Tibial artery (tissue), 4 donors: ENCODE measurements around the gene CD109.
"Not testable (repeated sequence)": the region's sequence is repeated elsewhere in the genome, so short reads cannot be mapped to it uniquely, and the experiment has no call there.

Experiments used
- DNase-seq, 2 donors: peaks; one replicate each; pipeline ENCODE4 v3.0.0-alpha.2; 2019
- H3K27ac ChIP-seq, 2 donors: fragments of 200-600 bp; sonication (generic) in 1 of 2; 1 replicate in 1 of 2; 2 replicates in 1 of 2; pipeline ENCODE4 v1.5.1; 2018 to 2019; ENCODE audit warnings: mild to moderate bottlenecking in 1 of 2
- H3K27me3 ChIP-seq, 2 donors: fragments of 200-600 bp; sonication (generic) in 1 of 2; one replicate each; pipeline versions ENCODE4 v1.5.1 to v1.6.0; 2016 to 2019
- H3K36me3 ChIP-seq, 3 donors: fragments of 200-600 bp; sonication (generic) in 2 of 3; one replicate each; pipeline ENCODE4 v1.5.1; 2016 to 2019; ENCODE audit warnings: mild to moderate bottlenecking in 2 of 3
- H3K4me1 ChIP-seq, 4 donors: fragments of 200-600 bp; sonication (generic) in 2 of 4; 1 replicate in 3 of 4; 2 replicates in 1 of 4; pipeline ENCODE4 v1.5.1; 2016 to 2019
- H3K4me3 ChIP-seq, 2 donors: fragments of 200-600 bp; sonication (generic) in 1 of 2; 1 replicate in 1 of 2; 2 replicates in 1 of 2; pipeline ENCODE4 v1.5.1; 2018 to 2019; ENCODE audit warnings: mild to moderate bottlenecking in 2 of 2
- H3K9me3 ChIP-seq, 3 donors: fragments of 200-600 bp; sonication (generic) in 1 of 3; one replicate each; pipeline ENCODE4 v1.5.1; 2016 to 2019
- CTCF ChIP-seq, 2 experiments: fragments of 200-600 bp in 1 of 2; fragments of 450-650 bp in 1 of 2; IDR thresholded peaks; one replicate each; pipeline ENCODE4 v1.5.1; 2017 to 2019; ENCODE audit warnings: antibody characterized with exemption in 2 of 2, mild to moderate bottlenecking in 1 of 2, moderate library complexity in 1 of 2
- intact Hi-C: fragments of 100-400 bp; cut with DNase I; formaldehyde crosslinking; loops from one replicate; pipeline ENCODE4 v1.15.0; 2023; ENCODE audit warnings: low total_unique reads

The CD109 gene

GRCh38 chr6:73679009-73679408 lies 17.0 kb upstream of the CD109 start:
- no peak for DNase-seq
- peaks cover 0 to 8% (median 6%) of the 10 kb centered on the region in 3 donors for H3K9me3 ChIP-seq
- no peaks in the 10 kb centered on the region for H3K4me1 ChIP-seq
- intact Hi-C loops, result loop anchor here (5.0 kb wide), 1 partner anchor 53 kb away; no protein-coding TSS in a partner anchor
- no peak overlapping the region for H3K4me3 ChIP-seq
- no peak for TF ChIP-seq CTCF (IDR thresholded peaks at IDR 0.05)
- no peaks in the 10 kb centered on the region for H3K36me3 ChIP-seq
- H3K27ac ChIP-seq, result no peak overlapping the region
- no peaks in the 10 kb centered on the region for H3K27me3 ChIP-seq

- not testable (repeated sequence) for H3K4me3 ChIP-seq, H3K4me1 ChIP-seq, DNase-seq, H3K27ac ChIP-seq, H3K9me3 ChIP-seq, H3K36me3 ChIP-seq, H3K27me3 ChIP-seq
- intact Hi-C loops, result loop anchor here (5.0 kb wide), 1 partner anchor 52 kb away; no protein-coding TSS in a partner anchor
Observed at GRCh38 chr6:73679846-73680245, 16.2 kb upstream of the CD109 start.

GRCh38 chr6:73680289-73680918 lies 15.6 kb upstream of the CD109 start:
- no peak for TF ChIP-seq CTCF (IDR thresholded peaks at IDR 0.05)

GRCh38 chr6:73683574-73683973 lies 12.4 kb upstream of the CD109 start:
- H3K27ac ChIP-seq, H3K27me3 ChIP-seq, intact Hi-C loops: not testable (repeated sequence)

More at GRCh38 chr6:73680289-73680918, 15.6 kb upstream of the CD109 start:
- H3K36me3 ChIP-seq, result no peaks in the 10 kb centered on the region
- no peak for DNase-seq
- H3K9me3 ChIP-seq, result peaks cover 0 to 8% (median 6%) of the 10 kb centered on the region in 3 donors
- H3K27ac ChIP-seq, result no peak overlapping the region
- intact Hi-C loops, result no loop called here
- no peak overlapping the region for H3K4me3 ChIP-seq
- no peaks in the 10 kb centered on the region for H3K27me3 ChIP-seq
- H3K4me1 ChIP-seq, result no peaks in the 10 kb centered on the region

GRCh38 chr6:73688351-73688750 lies 7.7 kb upstream of the CD109 start:
- intact Hi-C loops, result no loop called here
- H3K4me3 ChIP-seq, result no peak overlapping the region
- no peak overlapping the region for H3K27ac ChIP-seq
- TF ChIP-seq CTCF (IDR thresholded peaks at IDR 0.05), result no peak
- H3K27me3 ChIP-seq, result no peaks in the 10 kb centered on the region
- H3K4me1 ChIP-seq, result no peaks in the 10 kb centered on the region
- peaks cover 0 to 2% (median 0%) of the 10 kb centered on the region in 3 donors for H3K9me3 ChIP-seq
- DNase-seq, result no peak
- H3K36me3 ChIP-seq, result no peaks in the 10 kb centered on the region

More at GRCh38 chr6:73683574-73683973, 12.4 kb upstream of the CD109 start:
- H3K9me3 ChIP-seq, H3K4me3 ChIP-seq, H3K4me1 ChIP-seq, DNase-seq, H3K36me3 ChIP-seq: not testable (repeated sequence)

GRCh38 chr6:73690056-73690455 lies 5.9 kb upstream of the CD109 start:
- DNase-seq, result no peak
- H3K4me1 ChIP-seq, result peaks cover 0 to 7% (median 6%) of the 10 kb centered on the region in 4 donors
- H3K27ac ChIP-seq, result no peak overlapping the region
- intact Hi-C loops, result no loop called here
- H3K4me3 ChIP-seq, result no peak overlapping the region
- no peaks in the 10 kb centered on the region for H3K27me3 ChIP-seq
- TF ChIP-seq CTCF (IDR thresholded peaks at IDR 0.05), result no peak
- no peaks in the 10 kb centered on the region for H3K36me3 ChIP-seq
- H3K9me3 ChIP-seq, result no peaks in the 10 kb centered on the region
